Nasal cavity respiratory epithelium epithelial cell of viscerocranial mucosa (primary cell): ENCODE data around the gene PGRMC2. TPM values are rescaled to one million over a fixed set of nuclear protein-coding genes. Genes with fewer than 3 reads are reported as not detected.

Experiments used
- total RNA-seq: library from RNA; depleted of rRNA; stranded (reverse); fragments of >200 nt; gene quantifications from 2 replicates; pipeline ENCODE4 v1.2.3, GENCODE V29; 2014

PGRMC2 gene, protein sequence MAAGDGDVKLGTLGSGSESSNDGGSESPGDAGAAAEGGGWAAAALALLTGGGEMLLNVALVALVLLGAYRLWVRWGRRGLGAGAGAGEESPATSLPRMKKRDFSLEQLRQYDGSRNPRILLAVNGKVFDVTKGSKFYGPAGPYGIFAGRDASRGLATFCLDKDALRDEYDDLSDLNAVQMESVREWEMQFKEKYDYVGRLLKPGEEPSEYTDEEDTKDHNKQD
- total RNA-seq: 19.8 and 44.8 TPM in 2 replicates

DNA sequence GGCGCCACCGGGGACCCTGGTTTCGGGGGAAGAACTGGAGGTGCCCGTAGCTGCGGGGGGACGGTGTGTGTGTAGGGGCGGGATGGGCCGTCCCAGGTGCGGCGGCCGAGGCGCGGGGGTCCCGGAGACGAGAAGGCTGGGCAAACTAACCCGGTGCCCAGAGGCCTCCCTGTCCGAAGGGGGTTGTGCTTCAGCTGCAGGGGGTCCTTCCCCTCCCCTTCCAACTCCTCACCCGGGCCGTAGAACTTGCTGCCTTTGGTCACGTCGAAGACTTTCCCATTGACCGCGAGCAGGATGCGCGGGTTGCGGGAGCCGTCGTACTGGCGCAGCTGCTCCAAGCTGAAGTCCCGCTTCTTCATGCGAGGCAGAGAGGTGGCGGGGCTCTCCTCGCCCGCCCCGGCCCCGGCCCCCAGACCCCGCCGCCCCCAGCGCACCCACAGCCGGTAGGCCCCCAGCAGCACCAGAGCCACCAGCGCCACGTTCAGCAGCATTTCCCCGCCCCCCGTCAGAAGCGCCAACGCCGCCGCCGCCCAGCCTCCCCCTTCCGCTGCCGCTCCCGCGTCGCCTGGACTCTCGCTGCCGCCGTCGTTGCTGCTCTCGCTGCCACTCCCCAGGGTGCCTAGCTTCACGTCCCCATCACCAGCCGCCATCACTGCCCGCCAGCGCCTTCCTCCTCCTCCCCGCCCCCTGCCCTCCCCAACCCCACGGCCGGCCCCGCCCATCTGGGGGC lies at the start of gene PGRMC2:
TSS of gene PGRMC2 (minus strand) at position 673 of the 730 bp plus-strand sequence. CDS start at position 650, 23 bp downstream.

Other genes with a start within 250 kb of the PGRMC2 start
- gene LARP1B, start 226.5 kb downstream of the PGRMC2 start, total RNA-seq: 32.5 and 72.5 TPM in 2 replicates